Heart left ventricle (tissue), 13 donors: ENCODE data around the gene IPO4.
"Not testable (repeated sequence)": the region's sequence is repeated elsewhere in the genome, so short reads cannot be mapped to it uniquely, and the experiment has no call there.

Experiments
- CTCF ChIP-seq, 12 donors: fragments of 200-600 bp; sonication (generic) in 4 of 12; IDR thresholded peaks; one replicate each; pipeline versions ENCODE4 v1.5.0 to v1.8.0; 2018 to 2022; ENCODE audit warnings: antibody characterized with exemption in 12 of 12, mild to moderate bottlenecking in 5 of 12
- POLR2A ChIP-seq, 2 donors: fragments of 450-650 bp; IDR thresholded peaks; one replicate each; pipeline ENCODE4 v1.6.1; 2017; ENCODE audit warnings: antibody characterized with exemption in 2 of 2, mild to moderate bottlenecking in 2 of 2, moderate library complexity in 2 of 2
- donor health status: ischemic (EF 13 %, LVEDD 7.1; RV severe dilation, severe dysfunction).
- donor health status: DM: no; HTN: yes; CAD: no.
- donor health status: DM: no; HTN: no; CAD: no.
- donor health status: ischemic (EF 25% LVEDD 6.9; RV normal size, moderate dysfunction).
- donor health status: ischemic (EF 25% LVEDD 5.7; RV mildly dilated, moderate dysfunction).
- donor health status: ischemic (EF 35%, LVEDD 5.7; RV mildly dilated, moderate dysfunction).
- donor health status: nonischemic (EF 11% LVEDD 7.7; RV severe dilation, severe dysfunction).
- donor health status: DM: yes; HTN: yes; CAD: no.
- donor health status: PGD.
- donor health status: ischemic (EF 29% LVEDD 5.4; RV normal size, mild dysfunction).
- donor health status: nonischemic (EF 23%, LVEDD 6.1; RV moderate dilation, normal function).

GRCh38 chr14:24203249-24203886 lies 14.8 kb upstream of the IPO4 start:
- TF ChIP-seq POLR2A, CTCF (IDR thresholded peaks at IDR 0.05): not testable (repeated sequence)
